Panc1 (cell line): Measurements from ENCODE around the gene ZNF135. TPM values are rescaled to one million over a fixed set of nuclear protein-coding genes. Genes with fewer than 3 reads are reported as not detected.

Source experiments
- ATAC-seq: fragments of 200-7000 bp; cut with Tn5 transposase; 2 replicates; pipeline ENCODE4 v1.9.1; 2020; ENCODE audit warnings: mild to moderate bottlenecking, moderate library complexity
- BruUV-seq: library from RNA; stranded (reverse); fragments of 400-500 nt; replicated peaks from 2 replicates; lab custom pipeline; 2021; lab: Mats Ljungman, UMichigan
- CTCF ChIA-PET: fragments of 300-600 bp; sonication (Branson Sonifier 250); formaldehyde crosslinking; loops from one replicate; lab custom pipeline; 2022; ENCODE audit warnings: antibody characterized with exemption; lab: Charles Lee
- POLR2A ChIA-PET: fragments of 300-600 bp; sonication (Branson Sonifier 250); formaldehyde crosslinking; loops from one replicate; lab custom pipeline; 2022; ENCODE audit warnings: antibody characterized with exemption; lab: Charles Lee
- DNase-seq: peaks from one replicate; pipeline ENCODE4 v3.0.0-alpha.2; 2010; ENCODE audit warnings: low read depth, low spot score
- H3K27ac ChIP-seq: 2 replicates; pipeline ENCODE4 v1.5.1; 2011; ENCODE audit warnings: mild to moderate bottlenecking, low read length, inconsistent platforms
- H3K27me3 ChIP-seq: fragments of 200-500 bp; sonication (Bioruptor generic); 2 replicates; pipeline ENCODE4 v1.6.0; 2014; ENCODE audit warnings: low read length, inconsistent platforms; ENCODE audit not compliant: control insufficient read depth, insufficient read depth
- H3K36me3 ChIP-seq: fragments of 200-500 bp; sonication (Bioruptor generic); 2 replicates; pipeline ENCODE4 v1.5.1; 2014; ENCODE audit warnings: inconsistent platforms, mild to moderate bottlenecking, low read length, moderate library complexity; ENCODE audit not compliant: control insufficient read depth, insufficient read depth
- H3K4me1 ChIP-seq: 2 replicates; pipeline ENCODE4 v1.5.1; 2011; ENCODE audit warnings: inconsistent platforms, mild to moderate bottlenecking, low read length, moderate library complexity; ENCODE audit not compliant: control insufficient read depth, insufficient read depth
- H3K4me3 ChIP-seq, 2 experiments: 2 replicates each; pipeline ENCODE4 v1.5.1; 2011 to 2012; ENCODE audit warnings: low read depth in 2 of 2, low read length in 2 of 2, mild to moderate bottlenecking in 2 of 2, inconsistent platforms in 1 of 2, moderate library complexity in 1 of 2
- H3K9me3 ChIP-seq: fragments of 200-500 bp; sonication (Bioruptor generic); 2 replicates; pipeline ENCODE4 v1.5.1; 2014; ENCODE audit warnings: low read depth, mild to moderate bottlenecking, inconsistent platforms, low read length, moderate library complexity; ENCODE audit not compliant: control insufficient read depth, insufficient read depth
- CTCF ChIP-seq: fragments of 450-650 bp; IDR thresholded peaks from 2 replicates; pipeline ENCODE4 v1.5.1; 2017; ENCODE audit warnings: mild to moderate bottlenecking
- POLR2AphosphoS5 ChIP-seq: IDR thresholded peaks from 2 replicates; pipeline ENCODE4 v1.6.1; 2012; ENCODE audit warnings: mild to moderate bottlenecking, low read depth, low read length, moderate library complexity
- SIN3A ChIP-seq: IDR thresholded peaks from 2 replicates; pipeline ENCODE4 v1.6.1; 2012; ENCODE audit warnings: low read depth, mild to moderate bottlenecking, low read length, moderate library complexity, borderline replicate concordance; ENCODE audit not compliant: insufficient read depth
- TCF7L2 ChIP-seq: IDR thresholded peaks from 2 replicates; pipeline ENCODE4 v1.6.1; 2011; ENCODE audit warnings: mild to moderate bottlenecking, low read depth, low read length, inconsistent platforms
- in situ Hi-C: cut with HindIII; loops from 2 replicates; pipeline ENCODE4 v1.10.0; 2016; ENCODE audit warnings: low sequenced_read_pairs, low pct_unique_long_range_greater_than_20kb
- intact Hi-C: fragments of 100-400 bp; cut with micrococcal nuclease; formaldehyde crosslinking; loops from one replicate; pipeline ENCODE4 v1.10.0; 2022; ENCODE audit not compliant: unreplicated experiment
- total RNA-seq: library from RNA; stranded (reverse); gene quantifications from one replicate; pipeline ENCODE4 v1.2.1, GENCODE V29; 2021; ENCODE audit not compliant: unreplicated experiment
- TF ChIP-seq, protein P1 (sequence below), 2 experiments: IDR thresholded peaks; 2 replicates each; pipeline ENCODE4 v1.6.1; 2011 to 2012; ENCODE audit warnings: low read depth in 2 of 2, control low read depth in 1 of 2, low read length in 1 of 2, mild to moderate bottlenecking in 1 of 2, moderate library complexity in 1 of 2; ENCODE audit not compliant: insufficient read depth in 1 of 2

Gene ZNF135
- total RNA-seq, 1 experiment from 2014 or later, result not detected

DNA sequence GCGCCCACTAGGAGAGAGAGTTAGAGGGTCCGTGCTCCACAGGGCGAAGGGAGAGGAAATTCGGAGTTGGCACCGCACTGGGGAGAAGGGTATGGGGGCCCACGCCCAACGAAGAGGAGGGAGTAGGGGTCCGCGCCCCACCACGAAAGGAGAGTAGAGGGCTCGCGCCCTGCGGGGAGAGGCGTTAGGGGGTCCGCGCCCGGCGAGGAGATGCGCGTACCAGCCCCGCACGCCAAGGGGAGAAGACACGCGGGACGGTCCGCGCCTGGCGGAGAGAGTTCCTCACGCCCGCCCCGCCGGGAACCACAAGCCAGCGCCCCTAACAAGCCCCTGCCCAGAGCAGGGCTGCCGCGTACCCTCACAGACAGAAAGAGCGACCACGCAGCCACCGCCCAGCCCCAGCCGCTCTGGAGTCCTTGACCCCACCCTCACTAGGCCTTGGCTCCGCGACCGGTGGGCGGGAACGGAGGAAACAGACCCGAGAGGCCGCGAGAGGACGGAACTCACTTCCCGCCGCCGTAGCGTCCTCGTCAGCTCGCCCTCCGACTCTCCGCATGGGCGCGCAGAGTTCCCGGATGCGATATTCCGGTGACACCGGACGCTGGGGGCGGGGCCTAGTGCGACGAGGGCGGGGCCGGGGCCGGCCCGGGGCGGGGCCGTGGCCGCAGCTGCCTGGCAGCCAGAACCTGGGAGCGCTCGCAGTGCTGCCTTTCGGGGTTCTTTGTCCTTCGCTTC lies 58.9 kb downstream of the ZNF135 start:
- H3K27ac ChIP-seq, result no peak overlapping the region
- in situ Hi-C loops, result no loop called here
- H3K36me3 ChIP-seq, result no peaks in the 10 kb centered on the region
- peaks cover 65% of the 10 kb centered on the region for H3K9me3 ChIP-seq
- ATAC-seq (no peak), DNase-seq (no peak)
- H3K4me3 ChIP-seq, result no peak overlapping the region
- no peaks in the 10 kb centered on the region for H3K27me3 ChIP-seq
- intact Hi-C loops, result no loop called here
- no TSS peak for BruUV-seq
- TF ChIP-seq CTCF, result no peak
- TF ChIP-seq SIN3A, result no peak
- no peak for TF ChIP-seq POLR2AphosphoS5
- TF ChIP-seq, protein P1, sequence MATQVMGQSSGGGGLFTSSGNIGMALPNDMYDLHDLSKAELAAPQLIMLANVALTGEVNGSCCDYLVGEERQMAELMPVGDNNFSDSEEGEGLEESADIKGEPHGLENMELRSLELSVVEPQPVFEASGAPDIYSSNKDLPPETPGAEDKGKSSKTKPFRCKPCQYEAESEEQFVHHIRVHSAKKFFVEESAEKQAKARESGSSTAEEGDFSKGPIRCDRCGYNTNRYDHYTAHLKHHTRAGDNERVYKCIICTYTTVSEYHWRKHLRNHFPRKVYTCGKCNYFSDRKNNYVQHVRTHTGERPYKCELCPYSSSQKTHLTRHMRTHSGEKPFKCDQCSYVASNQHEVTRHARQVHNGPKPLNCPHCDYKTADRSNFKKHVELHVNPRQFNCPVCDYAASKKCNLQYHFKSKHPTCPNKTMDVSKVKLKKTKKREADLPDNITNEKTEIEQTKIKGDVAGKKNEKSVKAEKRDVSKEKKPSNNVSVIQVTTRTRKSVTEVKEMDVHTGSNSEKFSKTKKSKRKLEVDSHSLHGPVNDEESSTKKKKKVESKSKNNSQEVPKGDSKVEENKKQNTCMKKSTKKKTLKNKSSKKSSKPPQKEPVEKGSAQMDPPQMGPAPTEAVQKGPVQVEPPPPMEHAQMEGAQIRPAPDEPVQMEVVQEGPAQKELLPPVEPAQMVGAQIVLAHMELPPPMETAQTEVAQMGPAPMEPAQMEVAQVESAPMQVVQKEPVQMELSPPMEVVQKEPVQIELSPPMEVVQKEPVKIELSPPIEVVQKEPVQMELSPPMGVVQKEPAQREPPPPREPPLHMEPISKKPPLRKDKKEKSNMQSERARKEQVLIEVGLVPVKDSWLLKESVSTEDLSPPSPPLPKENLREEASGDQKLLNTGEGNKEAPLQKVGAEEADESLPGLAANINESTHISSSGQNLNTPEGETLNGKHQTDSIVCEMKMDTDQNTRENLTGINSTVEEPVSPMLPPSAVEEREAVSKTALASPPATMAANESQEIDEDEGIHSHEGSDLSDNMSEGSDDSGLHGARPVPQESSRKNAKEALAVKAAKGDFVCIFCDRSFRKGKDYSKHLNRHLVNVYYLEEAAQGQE (IDR thresholded peaks at IDR 0.05; ENCODE audit: insufficient read depth in 1 of 2, low read depth in 2 of 2, low read length in 1 of 2), result no peak
- TF ChIP-seq TCF7L2, result no peak
- no peaks in the 10 kb centered on the region for H3K4me1 ChIP-seq
- ChIA-PET CTCF (no interaction called here), POLR2A (no interaction called here)

DNA sequence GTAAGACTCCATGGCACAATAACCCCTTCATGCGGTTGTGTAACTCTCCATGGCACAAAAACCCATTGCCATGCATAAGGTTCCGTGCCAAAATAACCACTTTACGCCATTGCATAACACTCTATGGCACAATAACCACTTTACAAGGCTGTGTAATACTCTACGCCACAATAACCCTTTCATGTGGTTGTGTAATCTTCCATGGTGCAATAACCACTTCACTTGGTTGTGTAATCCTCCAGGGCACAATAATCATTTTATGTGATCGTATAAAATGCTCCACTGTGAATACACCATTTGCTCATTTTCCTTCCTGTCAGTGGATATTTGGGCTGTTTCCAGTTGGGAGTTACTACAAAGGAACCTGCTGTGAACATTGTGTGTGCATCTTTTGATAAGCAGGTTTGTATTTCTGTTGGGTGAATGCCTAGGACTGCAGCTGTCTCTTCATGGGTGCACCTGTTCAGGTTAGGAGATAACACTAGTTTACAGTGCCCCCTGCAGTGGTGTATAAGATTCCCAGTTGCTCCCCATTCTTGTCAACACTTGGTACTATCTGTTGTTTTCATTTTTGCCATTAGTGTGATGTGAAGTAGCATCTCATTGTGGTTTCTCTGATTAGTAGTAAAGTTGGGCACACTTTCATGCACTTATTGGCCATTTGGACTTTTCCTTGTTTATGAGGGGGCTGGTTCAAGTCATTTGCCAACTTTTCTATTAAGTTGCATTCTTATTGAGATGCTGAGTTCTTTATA lies 60.1 kb downstream of the ZNF135 start:
- DNase-seq (no peak), ATAC-seq (no peak)
- in situ Hi-C loops, result no loop called here
- H3K4me3 ChIP-seq, result no peak overlapping the region
- peaks cover 71% of the 10 kb centered on the region for H3K9me3 ChIP-seq
- no TSS peak for BruUV-seq
- ChIA-PET CTCF (no interaction called here), POLR2A (no interaction called here)
- no peaks in the 10 kb centered on the region for H3K36me3 ChIP-seq
- no peak overlapping the region for H3K27ac ChIP-seq
- H3K27me3 ChIP-seq, result no peaks in the 10 kb centered on the region
- H3K4me1 ChIP-seq, result no peaks in the 10 kb centered on the region
- no peak for TF ChIP-seq POLR2AphosphoS5
- no peak for TF ChIP-seq TCF7L2
- TF ChIP-seq, protein P1 (IDR thresholded peaks at IDR 0.05; ENCODE audit: insufficient read depth in 1 of 2, low read depth in 2 of 2, low read length in 1 of 2), result no peak
- TF ChIP-seq SIN3A, result no peak
- no peak for TF ChIP-seq CTCF
- intact Hi-C loops, result no loop called here
